ENCODE data around the gene SNRNP48. TPM values are rescaled to one million over a fixed set of nuclear protein-coding genes. Genes with fewer than 3 reads are reported as not detected.

SNRNP48 gene
- total RNA-seq, 1 donor from 2014 or later: 17.3 TPM

Other genes starting within 250 kb of the SNRNP48 start
- not detected for gene CAGE1, start 200.5 kb upstream of the SNRNP48 start, total RNA-seq
- 10.8 TPM for gene RIOK1, start 200.4 kb upstream of the SNRNP48 start, total RNA-seq
- gene DSP, start 48.5 kb upstream of the SNRNP48 start, total RNA-seq: 314 TPM
- 2.7 TPM for gene BMP6, start 135.9 kb downstream of the SNRNP48 start, total RNA-seq